GM12801 (cell line): ENCODE results near the gene HNF4A.

Experiments
- TF ChIP-seq, protein P1 (sequence below): IDR thresholded peaks from one replicate; pipeline ENCODE4 v1.5.1; 2011; ENCODE audit warnings: control low read depth; ENCODE audit not compliant: insufficient read length; ENCODE audit errors: extremely low read depth

The HNF4A gene

DNA sequence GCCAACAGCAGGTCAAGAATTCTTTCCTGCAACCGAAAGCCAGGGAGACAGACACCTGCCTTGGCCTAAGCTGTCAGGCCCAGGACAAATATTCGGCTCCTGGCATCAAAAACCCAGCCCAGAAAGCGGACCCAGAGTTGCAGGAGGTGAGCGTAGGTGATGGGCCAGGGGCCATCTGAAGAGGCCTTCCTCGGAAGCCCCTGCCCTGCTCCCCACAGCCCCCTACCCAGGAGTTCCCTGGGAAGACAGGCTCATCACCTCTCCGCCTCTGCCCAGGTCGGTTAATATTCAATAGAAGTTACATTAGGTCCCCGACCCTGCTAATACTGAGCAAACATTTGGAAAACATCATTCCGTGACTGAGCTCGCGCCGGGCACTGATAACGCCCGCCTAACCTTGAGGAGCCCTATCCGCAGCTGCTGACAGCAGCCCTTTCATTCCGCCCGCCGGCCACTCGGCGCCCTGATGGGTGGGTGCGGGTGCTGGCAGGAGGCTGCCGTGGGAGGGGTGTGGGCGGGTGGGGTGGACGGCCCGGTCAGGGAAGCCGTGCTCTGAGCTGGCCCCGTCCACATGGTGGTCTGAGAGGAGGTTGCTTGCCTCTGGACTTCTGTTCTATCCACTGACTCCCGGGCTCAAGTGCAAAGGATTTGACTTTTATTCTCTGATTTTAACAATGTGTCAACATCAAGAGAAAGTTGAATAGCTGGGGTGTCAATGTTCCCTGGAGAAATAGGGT, 55.7 kb downstream of the HNF4A start:
- TF ChIP-seq, protein P1, sequence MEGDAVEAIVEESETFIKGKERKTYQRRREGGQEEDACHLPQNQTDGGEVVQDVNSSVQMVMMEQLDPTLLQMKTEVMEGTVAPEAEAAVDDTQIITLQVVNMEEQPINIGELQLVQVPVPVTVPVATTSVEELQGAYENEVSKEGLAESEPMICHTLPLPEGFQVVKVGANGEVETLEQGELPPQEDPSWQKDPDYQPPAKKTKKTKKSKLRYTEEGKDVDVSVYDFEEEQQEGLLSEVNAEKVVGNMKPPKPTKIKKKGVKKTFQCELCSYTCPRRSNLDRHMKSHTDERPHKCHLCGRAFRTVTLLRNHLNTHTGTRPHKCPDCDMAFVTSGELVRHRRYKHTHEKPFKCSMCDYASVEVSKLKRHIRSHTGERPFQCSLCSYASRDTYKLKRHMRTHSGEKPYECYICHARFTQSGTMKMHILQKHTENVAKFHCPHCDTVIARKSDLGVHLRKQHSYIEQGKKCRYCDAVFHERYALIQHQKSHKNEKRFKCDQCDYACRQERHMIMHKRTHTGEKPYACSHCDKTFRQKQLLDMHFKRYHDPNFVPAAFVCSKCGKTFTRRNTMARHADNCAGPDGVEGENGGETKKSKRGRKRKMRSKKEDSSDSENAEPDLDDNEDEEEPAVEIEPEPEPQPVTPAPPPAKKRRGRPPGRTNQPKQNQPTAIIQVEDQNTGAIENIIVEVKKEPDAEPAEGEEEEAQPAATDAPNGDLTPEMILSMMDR = no peak

DNA sequence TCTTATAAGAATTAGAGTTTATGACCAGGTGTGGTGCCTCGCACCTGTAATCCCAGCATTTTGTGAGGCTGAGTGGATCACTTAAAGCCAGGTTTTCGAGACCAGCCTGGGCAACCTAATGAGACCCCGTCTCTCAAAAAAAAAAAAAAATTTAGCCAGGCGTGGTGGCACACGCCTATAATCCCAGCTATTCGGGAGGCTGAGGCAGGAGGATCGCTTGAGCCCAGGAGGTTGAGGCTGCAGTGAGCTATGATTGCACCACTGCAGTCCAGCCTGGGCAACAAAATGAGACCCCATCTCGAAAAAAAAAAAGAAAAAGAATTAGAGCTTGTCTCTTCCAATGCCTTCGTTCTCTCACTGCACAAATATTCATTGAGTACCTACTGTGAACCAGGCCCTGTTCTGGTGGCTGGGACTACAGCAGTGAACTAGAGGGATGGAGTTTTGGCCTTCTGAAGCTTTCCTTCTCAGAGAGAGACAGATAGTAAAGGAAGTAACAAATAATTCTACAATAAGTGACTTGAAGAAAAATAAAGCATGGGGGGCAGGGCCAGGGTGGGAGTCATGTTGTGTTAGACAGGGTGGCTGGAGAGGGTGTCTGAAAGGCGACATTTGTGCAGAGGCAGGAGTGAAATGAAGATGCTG, 56.4 kb downstream of the HNF4A start:
- TF ChIP-seq, protein P1 = no peak

DNA sequence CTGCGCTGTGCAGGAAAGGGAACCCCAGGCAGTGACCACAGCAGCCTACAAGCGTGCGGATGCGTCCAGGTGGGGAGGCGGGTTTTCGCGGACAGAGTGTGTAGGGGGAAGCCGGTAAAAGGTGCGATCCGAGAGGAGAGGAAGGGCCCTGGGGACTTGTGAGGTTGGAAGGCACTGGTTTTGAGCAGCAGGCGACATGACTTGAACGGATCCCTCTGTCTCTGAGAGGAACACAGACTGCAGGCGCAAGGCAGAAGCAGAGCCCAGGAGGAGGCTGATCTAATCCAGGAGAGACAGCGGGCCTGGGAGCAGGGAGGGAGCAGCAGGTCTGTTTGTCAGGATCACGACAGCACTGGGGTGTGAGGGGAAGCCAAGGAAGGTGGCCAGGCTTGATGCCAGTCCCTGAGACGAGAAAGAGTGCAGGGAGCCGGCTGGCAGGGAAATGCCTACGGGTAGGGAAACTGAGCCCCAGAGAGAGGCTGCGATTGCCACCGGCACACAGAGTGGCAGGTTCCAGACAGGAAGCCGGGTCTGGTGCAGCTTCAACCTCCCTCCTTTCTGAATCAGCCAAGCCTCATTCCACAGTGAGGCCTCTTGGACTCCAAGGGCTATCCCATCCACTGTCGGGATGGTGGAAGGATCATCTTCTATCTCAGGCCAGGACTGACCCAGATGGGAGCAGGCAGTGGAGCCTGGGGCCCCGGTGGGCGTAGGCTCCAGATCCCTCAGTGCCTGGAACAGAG, 57.1 kb downstream of the HNF4A start:
- TF ChIP-seq, protein P1 = no peak

DNA sequence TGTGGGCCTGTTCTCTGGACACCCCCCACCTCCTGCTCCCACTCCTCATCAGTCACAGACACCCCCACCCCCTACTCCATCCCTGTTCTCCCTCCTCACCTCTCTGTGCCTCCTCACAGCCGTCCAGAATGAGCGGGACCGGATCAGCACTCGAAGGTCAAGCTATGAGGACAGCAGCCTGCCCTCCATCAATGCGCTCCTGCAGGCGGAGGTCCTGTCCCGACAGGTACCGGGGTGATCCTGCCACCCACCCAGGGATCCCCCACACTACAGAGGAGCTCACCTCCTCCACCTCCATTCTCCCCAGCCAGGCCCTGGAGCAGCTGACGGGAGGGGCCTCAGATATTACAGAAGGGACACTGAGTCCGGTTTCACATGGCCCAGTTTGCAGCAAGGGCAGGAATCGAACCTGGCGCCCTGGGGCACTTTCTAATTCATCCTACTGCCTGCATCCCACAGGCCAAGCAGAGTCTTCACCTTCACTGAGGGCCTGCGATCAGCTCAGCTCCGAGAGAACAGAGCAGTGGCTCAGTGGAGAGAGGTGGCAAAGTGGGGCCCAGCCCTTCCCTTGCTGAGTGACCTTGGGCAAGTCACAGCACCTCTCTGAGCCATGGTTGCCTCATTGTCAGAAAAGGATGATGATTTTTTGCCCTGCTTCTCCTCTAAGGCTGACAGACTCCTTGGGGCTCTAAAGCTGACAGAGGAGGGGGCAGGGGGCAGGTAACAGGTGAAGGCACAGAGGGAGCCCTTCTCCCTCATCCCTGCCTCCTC, 58.3 kb downstream of the HNF4A start:
- TF ChIP-seq, protein P1 = no peak

DNA sequence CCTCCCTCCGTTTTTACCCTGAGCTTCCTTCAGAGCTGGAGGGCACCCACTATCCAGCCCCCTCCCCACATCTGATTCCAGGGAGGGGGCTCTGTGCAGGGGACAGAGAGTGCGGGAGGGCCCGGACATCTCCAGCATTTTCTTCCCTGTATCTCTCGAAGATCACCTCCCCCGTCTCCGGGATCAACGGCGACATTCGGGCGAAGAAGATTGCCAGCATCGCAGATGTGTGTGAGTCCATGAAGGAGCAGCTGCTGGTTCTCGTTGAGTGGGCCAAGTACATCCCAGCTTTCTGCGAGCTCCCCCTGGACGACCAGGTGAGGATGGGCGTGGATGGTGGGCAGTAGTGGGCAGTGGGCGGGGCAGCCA, 58.8 kb downstream of the HNF4A start:
- TF ChIP-seq, protein P1 = no peak

DNA sequence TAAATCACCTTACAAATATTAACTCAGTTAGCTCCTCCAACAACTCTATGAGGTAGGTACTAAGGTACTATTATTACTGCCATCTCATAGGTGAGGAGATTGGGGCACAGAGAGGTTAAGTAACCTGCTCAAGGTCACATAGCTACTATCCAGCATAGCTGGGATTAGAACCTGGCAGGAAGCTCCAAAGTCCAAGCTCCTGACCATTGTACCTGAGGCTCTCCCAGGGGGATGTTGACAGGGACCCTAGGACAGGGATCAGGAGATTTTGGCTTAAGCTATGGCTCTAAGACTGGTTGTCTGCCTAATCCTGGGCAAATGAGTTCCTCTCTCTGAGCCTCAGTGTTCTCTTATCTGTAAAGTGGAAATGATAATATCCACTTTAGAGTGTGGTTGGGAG, 59.3 kb downstream of the HNF4A start:
- TF ChIP-seq, protein P1 = no peak
